H1 (cell line): Measurements from ENCODE around the gene ACSL3. TPM values are rescaled to one million over a fixed set of nuclear protein-coding genes. Genes with fewer than 3 reads are reported as not detected.

Experiments
- CEBPB ChIP-seq: IDR thresholded peaks from 2 replicates; pipeline ENCODE4 v1.6.1; 2012; ENCODE audit warnings: low read depth, low read length
- CREB1 ChIP-seq: IDR thresholded peaks from 2 replicates; pipeline ENCODE4 v1.6.1; 2012; ENCODE audit warnings: inconsistent platforms
- CTBP2 ChIP-seq: IDR thresholded peaks from 2 replicates; pipeline ENCODE4 v1.7.0; 2011; ENCODE audit warnings: borderline replicate concordance, mild to moderate bottlenecking, moderate library complexity, mixed read lengths, low read length; ENCODE audit not compliant: insufficient read depth, insufficient read length
- EGR1 ChIP-seq: IDR thresholded peaks from 2 replicates; pipeline ENCODE4 v1.6.1; 2011; ENCODE audit warnings: low read depth, low read length, borderline replicate concordance
- FOSL1 ChIP-seq: IDR thresholded peaks from 2 replicates; pipeline ENCODE4 v1.6.1; 2011; ENCODE audit warnings: mild to moderate bottlenecking, low read depth, low read length, moderate library complexity; ENCODE audit not compliant: insufficient read depth
- GABPA ChIP-seq: IDR thresholded peaks from 2 replicates; pipeline ENCODE4 v1.6.1; 2011; ENCODE audit warnings: mild to moderate bottlenecking, low read length, moderate library complexity, borderline replicate concordance; ENCODE audit not compliant: insufficient read depth
- POLR2A ChIP-seq, 2 experiments: IDR thresholded peaks; 1 replicate in 1 of 2; 2 replicates in 1 of 2; pipeline ENCODE4 v1.6.1; 2011; ENCODE audit warnings: low read depth in 2 of 2, low read length in 2 of 2, mild to moderate bottlenecking in 2 of 2; ENCODE audit errors: control extremely low read depth in 1 of 2
- RBBP5 ChIP-seq: IDR thresholded peaks from 2 replicates; pipeline ENCODE4 v1.7.1; 2012; ENCODE audit warnings: low read depth, mild to moderate bottlenecking, inconsistent platforms, low read length, moderate library complexity, borderline replicate concordance
- RNF2 ChIP-seq: fragments of 200-900, 300-1000 bp; sonication (generic); IDR thresholded peaks from 2 replicates; pipeline ENCODE4 v1.7.1; 2016; ENCODE audit warnings: borderline replicate concordance, low read depth, mild to moderate bottlenecking, antibody characterized with exemption, low read length; ENCODE audit not compliant: poor library complexity, severe bottlenecking; ENCODE audit errors: missing control alignments
- RXRA ChIP-seq: IDR thresholded peaks from 2 replicates; pipeline ENCODE4 v1.6.1; 2011; ENCODE audit warnings: low read depth, mild to moderate bottlenecking, low read length, moderate library complexity; ENCODE audit not compliant: insufficient read depth
- SIRT6 ChIP-seq: IDR thresholded peaks from one replicate; pipeline ENCODE4 v1.7.1; 2012; ENCODE audit warnings: low read length, inconsistent platforms
- SIX5 ChIP-seq: IDR thresholded peaks from 2 replicates; pipeline ENCODE4 v1.6.1; 2011; ENCODE audit warnings: mild to moderate bottlenecking, low read depth, low read length
- SP1 ChIP-seq: IDR thresholded peaks from 2 replicates; pipeline ENCODE4 v1.6.1; 2011; ENCODE audit warnings: low read depth, low read length
- SP4 ChIP-seq: IDR thresholded peaks from 2 replicates; pipeline ENCODE4 v1.6.1; 2012; ENCODE audit warnings: low read length, inconsistent platforms
- SRF ChIP-seq: IDR thresholded peaks from 2 replicates; pipeline ENCODE4 v1.6.1; 2011; ENCODE audit warnings: mild to moderate bottlenecking, low read depth, low read length, moderate library complexity
- TAF1 ChIP-seq: IDR thresholded peaks from 2 replicates; pipeline ENCODE4 v1.6.1; 2011; ENCODE audit warnings: mild to moderate bottlenecking, low read depth, low read length
- TCF12 ChIP-seq: IDR thresholded peaks from 2 replicates; pipeline ENCODE4 v1.6.1; 2011; ENCODE audit warnings: low read depth, mild to moderate bottlenecking, low read length
- YY1 ChIP-seq: IDR thresholded peaks from 2 replicates; pipeline ENCODE4 v1.6.1; 2011; ENCODE audit warnings: low read depth, mild to moderate bottlenecking, low read length
- ZNF274 ChIP-seq: IDR thresholded peaks from 2 replicates; pipeline ENCODE4 v1.7.0; 2012; ENCODE audit warnings: low read length, borderline replicate concordance; ENCODE audit errors: extremely low read depth
- polyA plus RNA-seq, 7 experiments: library from polyadenylated mRNA; depleted of rRNA in 3 of 7; stranded (reverse) in 5 of 7; unstranded in 2 of 7; fragments of >200 nt in 5 of 7; fragments of 200-250 nt in 2 of 7; gene quantifications; 1 replicate in 5 of 7; 2 replicates in 1 of 7; 4 replicates in 1 of 7; pipeline versions ENCODE4 v1.2.1 to v1.2.3, GENCODE V29; 2011 to 2013; ENCODE audit warnings: missing spikeins in 2 of 7, mixed read lengths in 2 of 7
- total RNA-seq: library from RNA; stranded (reverse); fragmentation: NEBNext Ultra II Directional; extraction: Animal tissue kit (Norgen Biotek cat#: 25700); gene quantifications from 2 replicates; pipeline ENCODE4 v1.2.1, GENCODE V29; 2021
- TF ChIP-seq, protein P1 (sequence below), 3 experiments: IDR thresholded peaks; 1 replicate in 2 of 3; 2 replicates in 1 of 3; pipeline versions ENCODE4 v1.5.1 to v1.6.1; 2011; ENCODE audit warnings: low read length in 3 of 3, mild to moderate bottlenecking in 3 of 3, inconsistent platforms in 2 of 3, low read depth in 1 of 3, moderate library complexity in 1 of 3; ENCODE audit not compliant: insufficient read depth in 1 of 3; ENCODE audit errors: control extremely low read depth in 1 of 3
- TF ChIP-seq, protein P2 (sequence below): IDR thresholded peaks from 2 replicates; pipeline ENCODE4 v1.6.1; 2011; ENCODE audit warnings: low read length, improper control_type of control experiment
- TF ChIP-seq, protein P3 (sequence below): IDR thresholded peaks from 2 replicates; pipeline ENCODE4 v1.6.1; 2012; ENCODE audit warnings: low read length, inconsistent platforms

Gene ACSL3
- total and polyA plus RNA-seq, 2 of the 8 experiments (the other 6 are each of a cell fraction or from before 2014, with no cell fraction given) = 37.5 to 98.1 TPM

DNA sequence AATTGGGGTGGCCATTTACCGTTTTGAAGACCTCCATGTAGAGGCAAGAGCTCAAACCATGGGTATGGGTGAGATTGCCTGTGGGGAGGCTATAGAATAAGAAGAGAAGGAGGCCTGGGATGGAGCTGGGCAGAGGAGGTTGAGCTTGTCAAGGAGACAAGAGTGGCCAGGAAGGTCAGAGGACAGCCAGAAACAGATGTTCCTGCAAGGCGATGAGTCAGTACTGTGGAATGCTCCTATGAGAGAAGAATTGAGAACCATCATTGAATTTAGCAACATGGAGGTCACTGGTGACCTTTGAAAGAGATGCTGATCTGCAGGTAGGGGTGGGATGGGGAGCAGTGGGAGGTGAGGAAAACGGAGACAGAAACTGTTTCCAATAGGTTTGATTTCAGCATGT lies 3.5 kb downstream of the ACSL3 start (continued):
- TF ChIP-seq CTBP2 (no peak), RXRA (no peak), SRF (no peak), GABPA (no peak), EGR1 (no peak), CEBPB (0 out of 2 replicates have a peak, but pooled peaks have one; percentile 5), YY1 (no peak), SIX5 (no peak), SP1 (no peak), TCF12 (peak; percentile 92), TAF1 (no peak), FOSL1 (no peak), POLR2A (IDR thresholded peaks at IDR 0.05; ENCODE audit: control extremely low read depth in 1 of 2, low read depth in 2 of 2, low read length in 2 of 2) (no peak), ZNF274 (no peak), RNF2 (no peak), SIRT6 (no peak), CREB1 (no peak), SP4 (no peak), RBBP5 (no peak)
- TF ChIP-seq, protein P1, sequence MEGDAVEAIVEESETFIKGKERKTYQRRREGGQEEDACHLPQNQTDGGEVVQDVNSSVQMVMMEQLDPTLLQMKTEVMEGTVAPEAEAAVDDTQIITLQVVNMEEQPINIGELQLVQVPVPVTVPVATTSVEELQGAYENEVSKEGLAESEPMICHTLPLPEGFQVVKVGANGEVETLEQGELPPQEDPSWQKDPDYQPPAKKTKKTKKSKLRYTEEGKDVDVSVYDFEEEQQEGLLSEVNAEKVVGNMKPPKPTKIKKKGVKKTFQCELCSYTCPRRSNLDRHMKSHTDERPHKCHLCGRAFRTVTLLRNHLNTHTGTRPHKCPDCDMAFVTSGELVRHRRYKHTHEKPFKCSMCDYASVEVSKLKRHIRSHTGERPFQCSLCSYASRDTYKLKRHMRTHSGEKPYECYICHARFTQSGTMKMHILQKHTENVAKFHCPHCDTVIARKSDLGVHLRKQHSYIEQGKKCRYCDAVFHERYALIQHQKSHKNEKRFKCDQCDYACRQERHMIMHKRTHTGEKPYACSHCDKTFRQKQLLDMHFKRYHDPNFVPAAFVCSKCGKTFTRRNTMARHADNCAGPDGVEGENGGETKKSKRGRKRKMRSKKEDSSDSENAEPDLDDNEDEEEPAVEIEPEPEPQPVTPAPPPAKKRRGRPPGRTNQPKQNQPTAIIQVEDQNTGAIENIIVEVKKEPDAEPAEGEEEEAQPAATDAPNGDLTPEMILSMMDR (IDR thresholded peaks at IDR 0.05; ENCODE audit: control extremely low read depth in 1 of 3, insufficient read depth in 1 of 3, low read depth in 1 of 3, low read length in 3 of 3) = no peak
- TF ChIP-seq, protein P2, sequence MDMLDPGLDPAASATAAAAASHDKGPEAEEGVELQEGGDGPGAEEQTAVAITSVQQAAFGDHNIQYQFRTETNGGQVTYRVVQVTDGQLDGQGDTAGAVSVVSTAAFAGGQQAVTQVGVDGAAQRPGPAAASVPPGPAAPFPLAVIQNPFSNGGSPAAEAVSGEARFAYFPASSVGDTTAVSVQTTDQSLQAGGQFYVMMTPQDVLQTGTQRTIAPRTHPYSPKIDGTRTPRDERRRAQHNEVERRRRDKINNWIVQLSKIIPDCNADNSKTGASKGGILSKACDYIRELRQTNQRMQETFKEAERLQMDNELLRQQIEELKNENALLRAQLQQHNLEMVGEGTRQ = no peak
- TF ChIP-seq, protein P3, sequence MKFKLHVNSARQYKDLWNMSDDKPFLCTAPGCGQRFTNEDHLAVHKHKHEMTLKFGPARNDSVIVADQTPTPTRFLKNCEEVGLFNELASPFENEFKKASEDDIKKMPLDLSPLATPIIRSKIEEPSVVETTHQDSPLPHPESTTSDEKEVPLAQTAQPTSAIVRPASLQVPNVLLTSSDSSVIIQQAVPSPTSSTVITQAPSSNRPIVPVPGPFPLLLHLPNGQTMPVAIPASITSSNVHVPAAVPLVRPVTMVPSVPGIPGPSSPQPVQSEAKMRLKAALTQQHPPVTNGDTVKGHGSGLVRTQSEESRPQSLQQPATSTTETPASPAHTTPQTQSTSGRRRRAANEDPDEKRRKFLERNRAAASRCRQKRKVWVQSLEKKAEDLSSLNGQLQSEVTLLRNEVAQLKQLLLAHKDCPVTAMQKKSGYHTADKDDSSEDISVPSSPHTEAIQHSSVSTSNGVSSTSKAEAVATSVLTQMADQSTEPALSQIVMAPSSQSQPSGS = no peak
